GM12891 (cell line): ENCODE results near the gene EML6.

Experiments
- PAX5 ChIP-seq: IDR thresholded peaks from 2 replicates; pipeline ENCODE4 v1.6.1; 2011; ENCODE audit warnings: low read length, moderate library complexity, mild to moderate bottlenecking; ENCODE audit not compliant: insufficient read depth, severe bottlenecking
- POLR2A ChIP-seq: IDR thresholded peaks from 2 replicates; pipeline ENCODE4 v1.6.1; 2011; ENCODE audit warnings: low read depth, low read length, control low read depth

DNA sequence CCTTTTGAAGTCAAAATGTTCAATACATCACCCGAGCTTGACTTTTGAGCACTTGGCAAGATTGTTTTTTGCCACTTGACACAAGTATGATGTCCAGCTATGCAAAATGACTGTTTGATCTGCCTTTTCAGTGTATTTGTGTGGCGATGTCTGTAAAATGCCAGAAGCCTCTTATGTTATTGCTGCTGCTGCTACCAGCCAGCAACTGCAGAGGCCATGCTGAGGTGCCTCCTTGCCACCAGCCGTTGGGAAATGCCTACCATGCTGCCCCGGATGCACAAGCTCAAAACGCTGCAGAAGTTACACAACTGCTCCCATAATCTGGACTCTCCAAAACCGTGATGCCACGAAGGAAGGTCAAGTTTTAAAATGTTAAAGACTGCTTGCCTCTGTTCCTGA lies 246.5 kb downstream of the EML6 start:
- TF ChIP-seq POLR2A (no peak; the same call in 1 of the 2 replicates), PAX5 (no peak)
